MM.1S (cell line): ENCODE data around the gene IL18BP.

Source experiments
- DNase-seq: peaks from one replicate; pipeline ENCODE4 v3.0.0-alpha.2; 2015
- H2AFZ ChIP-seq: fragments of 300-600 bp; sonication (generic); 2 replicates; pipeline ENCODE4 v1.6.0; 2016; ENCODE audit warnings: antibody characterized with exemption, low read length
- H3F3A ChIP-seq: fragments of 300-600 bp; sonication (generic); 2 replicates; pipeline ENCODE4 v1.6.1; 2016; ENCODE audit warnings: mild to moderate bottlenecking, antibody characterized with exemption, low read length, moderate library complexity, mixed read lengths; ENCODE audit not compliant: insufficient read depth
- H3K27ac ChIP-seq: fragments of 300-600 bp; sonication (generic); 2 replicates; pipeline ENCODE4 v1.5.1; 2016; ENCODE audit warnings: mild to moderate bottlenecking, low read length
- H3K27me3 ChIP-seq: fragments of 300-600 bp; sonication (generic); replicated peaks from 2 replicates; pipeline ENCODE4 v1.6.0; 2016; ENCODE audit warnings: low read length; ENCODE audit not compliant: insufficient read depth
- H3K36me3 ChIP-seq: fragments of 300-600 bp; sonication (generic); replicated peaks from 2 replicates; pipeline ENCODE4 v1.6.1; 2016; ENCODE audit warnings: mild to moderate bottlenecking, low read length, mixed read lengths; ENCODE audit not compliant: insufficient read depth
- H3K4me1 ChIP-seq: fragments of 300-600 bp; sonication (generic); 2 replicates; pipeline ENCODE4 v1.6.1; 2016; ENCODE audit warnings: low read length, mixed read lengths
- H3K4me2 ChIP-seq: fragments of 300-600 bp; sonication (generic); 2 replicates; pipeline ENCODE4 v1.6.0; 2016; ENCODE audit warnings: low read depth, low read length
- H3K4me3 ChIP-seq: fragments of 300-600 bp; sonication (generic); 2 replicates; pipeline ENCODE4 v1.5.1; 2016; ENCODE audit warnings: low read length, mixed read lengths
- H3K79me2 ChIP-seq: fragments of 300-600 bp; sonication (generic); 2 replicates; pipeline ENCODE4 v1.6.1; 2016; ENCODE audit warnings: mixed run types, low read length, mixed read lengths
- H3K9ac ChIP-seq: fragments of 300-600 bp; sonication (generic); 2 replicates; pipeline ENCODE4 v1.6.1; 2016; ENCODE audit warnings: low read length, mixed read lengths
- H3K9me2 ChIP-seq: fragments of 300-600 bp; sonication (generic); replicated peaks from 2 replicates; pipeline ENCODE4 v1.6.1; 2016; ENCODE audit warnings: mild to moderate bottlenecking, low read length, mixed read lengths; ENCODE audit not compliant: insufficient read depth
- H3K9me3 ChIP-seq: fragments of 300-600 bp; sonication (generic); replicated peaks from 2 replicates; pipeline ENCODE4 v1.6.1; 2016; ENCODE audit warnings: mild to moderate bottlenecking, low read length, mixed read lengths; ENCODE audit not compliant: insufficient read depth
- H4K20me1 ChIP-seq: fragments of 300-600 bp; sonication (generic); 2 replicates; pipeline ENCODE4 v1.6.1; 2016; ENCODE audit warnings: mild to moderate bottlenecking, low read length, moderate library complexity, mixed read lengths; ENCODE audit not compliant: insufficient read depth
- CTCF ChIP-seq: fragments of 300-600 bp; sonication (generic); IDR thresholded peaks from 2 replicates; pipeline ENCODE4 v1.5.1; 2016; ENCODE audit warnings: antibody characterized with exemption, low read length, mixed read lengths
- EZH2 ChIP-seq: fragments of 300-600 bp; sonication (generic); optimal IDR thresholded peaks from 2 replicates; pipeline ENCODE3; 2017; ENCODE audit warnings: low read depth, mild to moderate bottlenecking, antibody characterized with exemption, low read length, mixed read lengths
- EZH2phosphoT487 ChIP-seq: fragments of 300-600 bp; sonication (generic); IDR thresholded peaks from 2 replicates; pipeline ENCODE4 v1.6.1; 2018; ENCODE audit warnings: antibody characterized with exemption, low read length

Gene IL18BP

GRCh38 chr11:72042064-72042745, 43.5 kb downstream of the IL18BP start:
- peak overlapping the region; percentile 21; the same call in 1 of the 2 replicates for H2AFZ ChIP-seq
- TF ChIP-seq CTCF (no peak), EZH2 (no peak), EZH2phosphoT487 (no peak)
- H3K4me3 ChIP-seq: peak overlapping the region; percentile 69
- H3K9ac ChIP-seq: peak overlapping the region; percentile 67; the same call in 1 of the 2 replicates
- no peaks in the 10 kb centered on the region for H3K27me3 ChIP-seq
- H3K36me3 ChIP-seq: no peaks in the 10 kb centered on the region
- peaks cover 26% of the 10 kb centered on the region for H3K4me1 ChIP-seq
- peaks cover 97% of the 10 kb centered on the region for H3K79me2 ChIP-seq
- no peaks in the 10 kb centered on the region for H3K9me3 ChIP-seq
- no peak for DNase-seq
- peak overlapping the region; percentile 74; the same call in 1 of the 2 replicates for H3K27ac ChIP-seq
- peaks cover 13% of the 10 kb centered on the region for H3F3A ChIP-seq
- H3K4me2 ChIP-seq: peak overlapping the region; percentile 74
- H4K20me1 ChIP-seq: no peaks in the 10 kb centered on the region
- no peaks in the 10 kb centered on the region for H3K9me2 ChIP-seq

GRCh38 chr11:72045849-72046248, 47.1 kb downstream of the IL18BP start:
- no peak for TF ChIP-seq EZH2phosphoT487
- no peak for TF ChIP-seq EZH2
- TF ChIP-seq CTCF: no peak
- H3K9me3 ChIP-seq: no peaks in the 10 kb centered on the region
- peaks cover 9% of the 10 kb centered on the region for H3F3A ChIP-seq
- H3K79me2 ChIP-seq: peaks cover 94% of the 10 kb centered on the region
- H3K4me1 ChIP-seq: no peaks in the 10 kb centered on the region
- H4K20me1 ChIP-seq: no peaks in the 10 kb centered on the region
- H3K36me3 ChIP-seq: no peaks in the 10 kb centered on the region
- no peak overlapping the region for H2AFZ ChIP-seq
- no peak overlapping the region for H3K27ac ChIP-seq
- H3K4me2 ChIP-seq: no peak overlapping the region
- no peaks in the 10 kb centered on the region for H3K9me2 ChIP-seq
- no peaks in the 10 kb centered on the region for H3K27me3 ChIP-seq
- no peak overlapping the region for H3K9ac ChIP-seq
- H3K4me3 ChIP-seq: no peak overlapping the region
- DNase-seq: no peak

- H3K9me3 ChIP-seq: no peaks in the 10 kb centered on the region
- H3K27ac ChIP-seq: no peak overlapping the region
- H3K79me2 ChIP-seq: peaks cover 92% of the 10 kb centered on the region
- no peaks in the 10 kb centered on the region for H3K9me2 ChIP-seq
- no peak overlapping the region for H3K4me3 ChIP-seq
- H4K20me1 ChIP-seq: no peaks in the 10 kb centered on the region
- H3K9ac ChIP-seq: no peak overlapping the region
- TF ChIP-seq EZH2phosphoT487: no peak
- no peak for TF ChIP-seq CTCF
- TF ChIP-seq EZH2: no peak
- H3K27me3 ChIP-seq: no peaks in the 10 kb centered on the region
- H3F3A ChIP-seq: no peaks in the 10 kb centered on the region
- no peak overlapping the region for H2AFZ ChIP-seq
- H3K4me1 ChIP-seq: no peaks in the 10 kb centered on the region
- no peak for DNase-seq
- H3K36me3 ChIP-seq: no peaks in the 10 kb centered on the region
- no peak overlapping the region for H3K4me2 ChIP-seq
Measured at GRCh38 chr11:72048766-72049460, 50.2 kb downstream of the IL18BP start.
